ENCODE results near the gene P2RX3. TPM values are rescaled to one million over a fixed set of nuclear protein-coding genes. Genes with fewer than 3 reads are reported as not detected.

Gene P2RX3
- not detected for polyA plus RNA-seq (2012; ENCODE audit: insufficient read length, low read depth)

- TF ChIP-seq TAF1 (IDR thresholded peaks at IDR 0.05; ENCODE audit: borderline replicate concordance, insufficient read depth, low read length) (no peak), POLR2AphosphoS5 (IDR thresholded peaks at IDR 0.05; ENCODE audit: low read depth, low read length) (no peak), SIN3A (IDR thresholded peaks at IDR 0.05; ENCODE audit: borderline replicate concordance, insufficient read depth, low read length) (no peak), REST (IDR thresholded peaks at IDR 0.05; ENCODE audit: insufficient read depth in 1 of 2, low read depth in 2 of 2, low read length in 2 of 2) (no peak), FOXP2 (optimal IDR thresholded peaks at IDR 0.05; ENCODE audit: borderline replicate concordance, extremely low read depth, extremely low read length, insufficient read depth) (no peak)
Measured at GRCh38 chr11:57338142-57338541, at the start of gene P2RX3. TSS of gene P2RX3 (plus strand) at chr11:57338352. CDS start at chr11:57338551, 199 bp downstream.

- no peak for TF ChIP-seq TAF1 (IDR thresholded peaks at IDR 0.05; ENCODE audit: borderline replicate concordance, insufficient read depth, low read length)
- no peak for TF ChIP-seq REST (IDR thresholded peaks at IDR 0.05; ENCODE audit: insufficient read depth in 1 of 2, low read depth in 2 of 2, low read length in 2 of 2)
- no peak for TF ChIP-seq SIN3A (IDR thresholded peaks at IDR 0.05; ENCODE audit: borderline replicate concordance, insufficient read depth, low read length)
- TF ChIP-seq POLR2AphosphoS5 (IDR thresholded peaks at IDR 0.05; ENCODE audit: low read depth, low read length), result no peak
- no peak for TF ChIP-seq FOXP2 (optimal IDR thresholded peaks at IDR 0.05; ENCODE audit: borderline replicate concordance, extremely low read depth, extremely low read length, insufficient read depth)
Measured at GRCh38 chr11:57288771-57289579, 49.2 kb upstream of the P2RX3 start.

- TF ChIP-seq FOXP2 (optimal IDR thresholded peaks at IDR 0.05; ENCODE audit: borderline replicate concordance, extremely low read depth, extremely low read length, insufficient read depth) (no peak), POLR2AphosphoS5 (IDR thresholded peaks at IDR 0.05; ENCODE audit: low read depth, low read length) (no peak), TAF1 (IDR thresholded peaks at IDR 0.05; ENCODE audit: borderline replicate concordance, insufficient read depth, low read length) (no peak), SIN3A (IDR thresholded peaks at IDR 0.05; ENCODE audit: borderline replicate concordance, insufficient read depth, low read length) (no peak)
Measured at GRCh38 chr11:57290288-57290687, 47.9 kb upstream of the P2RX3 start.

GRCh38 chr11:57294225-57295131 lies 43.7 kb upstream of the P2RX3 start:
- no peak for TF ChIP-seq REST (IDR thresholded peaks at IDR 0.05; ENCODE audit: insufficient read depth in 1 of 2, low read depth in 2 of 2, low read length in 2 of 2)
- TF ChIP-seq POLR2AphosphoS5 (IDR thresholded peaks at IDR 0.05; ENCODE audit: low read depth, low read length), result no peak
- no peak for TF ChIP-seq TAF1 (IDR thresholded peaks at IDR 0.05; ENCODE audit: borderline replicate concordance, insufficient read depth, low read length)
- TF ChIP-seq SIN3A (IDR thresholded peaks at IDR 0.05; ENCODE audit: borderline replicate concordance, insufficient read depth, low read length), result no peak
- no peak for TF ChIP-seq FOXP2 (optimal IDR thresholded peaks at IDR 0.05; ENCODE audit: borderline replicate concordance, extremely low read depth, extremely low read length, insufficient read depth)

- TF ChIP-seq SIN3A (IDR thresholded peaks at IDR 0.05; ENCODE audit: borderline replicate concordance, insufficient read depth, low read length) (no peak), FOXP2 (optimal IDR thresholded peaks at IDR 0.05; ENCODE audit: borderline replicate concordance, extremely low read depth, extremely low read length, insufficient read depth) (no peak), REST (IDR thresholded peaks at IDR 0.05; ENCODE audit: insufficient read depth in 1 of 2, low read depth in 2 of 2, low read length in 2 of 2) (no peak), TAF1 (IDR thresholded peaks at IDR 0.05; ENCODE audit: borderline replicate concordance, insufficient read depth, low read length) (no peak), POLR2AphosphoS5 (IDR thresholded peaks at IDR 0.05; ENCODE audit: low read depth, low read length) (no peak)
Measured at GRCh38 chr11:57297221-57297620, 40.9 kb upstream of the P2RX3 start.

All from PFSK-1 (cell line).